SHP77 treated with DMSO at 0.1 percent for 48 hours (cell line): ENCODE results near the gene ACAA2.

Source experiments
- DNase-seq: peaks from one replicate; lab custom pipeline; 2025; lab: John Stamatoyannopoulos, UW

Gene ACAA2

GRCh38 chr18:49813319-49814146 lies at the start of gene ACAA2:
ACAA2 (minus strand) TSS chr18:49813533; CDS start chr18:49813484, 49 bp downstream.
- DNase-seq = peak; percentile 72

- no peak for DNase-seq
Observed at GRCh38 chr18:49862656-49863385, 49.5 kb upstream of the ACAA2 start.

- DNase-seq = no peak
Observed at GRCh38 chr18:49861659-49862058, 48.3 kb upstream of the ACAA2 start.

- no peak for DNase-seq
Observed at GRCh38 chr18:49859725-49860124, 46.4 kb upstream of the ACAA2 start.

- DNase-seq = no peak
Observed at GRCh38 chr18:49859021-49859359, 45.7 kb upstream of the ACAA2 start.

GRCh38 chr18:49858309-49859020 lies 45.1 kb upstream of the ACAA2 start:
- DNase-seq = no peak

GRCh38 chr18:49857708-49858107 lies 44.4 kb upstream of the ACAA2 start:
- no peak for DNase-seq

- no peak for DNase-seq
Observed at GRCh38 chr18:49856496-49856895, 43.2 kb upstream of the ACAA2 start.

GRCh38 chr18:49855711-49856415 lies 42.5 kb upstream of the ACAA2 start:
- DNase-seq = no peak

GRCh38 chr18:49854681-49855080 lies 41.3 kb upstream of the ACAA2 start:
- DNase-seq = no peak

- no peak for DNase-seq
Observed at GRCh38 chr18:49853436-49853835, 40.1 kb upstream of the ACAA2 start.

GRCh38 chr18:49853011-49853410 lies 39.7 kb upstream of the ACAA2 start:
- DNase-seq = no peak

- no peak for DNase-seq
Observed at GRCh38 chr18:49851624-49852023, 38.3 kb upstream of the ACAA2 start.

- no peak for DNase-seq
Observed at GRCh38 chr18:49850636-49851035, 37.3 kb upstream of the ACAA2 start.

GRCh38 chr18:49849331-49850217 lies 36.2 kb upstream of the ACAA2 start:
- DNase-seq = no peak

- DNase-seq = no peak
Observed at GRCh38 chr18:49848115-49848514, 34.8 kb upstream of the ACAA2 start.

GRCh38 chr18:49847524-49847923 lies 34.2 kb upstream of the ACAA2 start:
- no peak for DNase-seq

GRCh38 chr18:49846718-49847470 lies 33.6 kb upstream of the ACAA2 start:
- peak; percentile 12 for DNase-seq

GRCh38 chr18:49846361-49846662 lies 33.0 kb upstream of the ACAA2 start:
- DNase-seq = no peak

GRCh38 chr18:49845629-49846360 lies 32.5 kb upstream of the ACAA2 start:
- no peak for DNase-seq
